GM19328 (cell line): ENCODE measurements around the gene URI1.
"Not testable (repeated sequence)": the region's sequence is repeated elsewhere in the genome, so short reads cannot be mapped to it uniquely, and the experiment has no call there.

ENCODE experiments used
- ATAC-seq: cut with Tn5 transposase; IDR thresholded peaks from one replicate; pipeline ENCODE4 v1.9.1; 2021; ENCODE audit warnings: mild to moderate bottlenecking, moderate library complexity; ENCODE audit not compliant: unreplicated experiment

URI1 gene

GRCh38 chr19:29941828-29942403 lies at the start of gene URI1:
TSS of gene URI1 (plus strand) at chr19:29942239. CDS start at chr19:29942548, 309 bp downstream.
- peak; percentile 82 for ATAC-seq

GRCh38 chr19:29893606-29894284 lies 48.3 kb upstream of the URI1 start:
- no peak for ATAC-seq

GRCh38 chr19:29896802-29897201 lies 45.2 kb upstream of the URI1 start:
- ATAC-seq: no peak

GRCh38 chr19:29897466-29897865 lies 44.6 kb upstream of the URI1 start:
- ATAC-seq: no peak

- ATAC-seq: no peak
Measured at GRCh38 chr19:29904017-29904416, 38.0 kb upstream of the URI1 start.

- no peak for ATAC-seq
Measured at GRCh38 chr19:29908963-29909944, 32.8 kb upstream of the URI1 start.

GRCh38 chr19:29914933-29915332 lies 27.1 kb upstream of the URI1 start:
- no peak for ATAC-seq

GRCh38 chr19:29915832-29916231 lies 26.2 kb upstream of the URI1 start:
- ATAC-seq: not testable (repeated sequence)

- no peak for ATAC-seq
Measured at GRCh38 chr19:29917911-29918310, 24.1 kb upstream of the URI1 start.

GRCh38 chr19:29918891-29919290 lies 23.1 kb upstream of the URI1 start:
- no peak for ATAC-seq

GRCh38 chr19:29922972-29923371 lies 19.1 kb upstream of the URI1 start:
- ATAC-seq: no peak

GRCh38 chr19:29923653-29924052 lies 18.4 kb upstream of the URI1 start:
- no peak for ATAC-seq

- no peak for ATAC-seq
Measured at GRCh38 chr19:29926031-29926430, 16.0 kb upstream of the URI1 start.

GRCh38 chr19:29926801-29927200 lies 15.2 kb upstream of the URI1 start:
- no peak for ATAC-seq

- ATAC-seq: no peak
Measured at GRCh38 chr19:29927944-29928625, 14.0 kb upstream of the URI1 start.

- peak; percentile 66 for ATAC-seq
Measured at GRCh38 chr19:29928831-29929230, 13.2 kb upstream of the URI1 start.

GRCh38 chr19:29934257-29934656 lies 7.8 kb upstream of the URI1 start:
- ATAC-seq: no peak

- ATAC-seq: no peak
Measured at GRCh38 chr19:29934781-29935180, 7.3 kb upstream of the URI1 start.

- no peak for ATAC-seq
Measured at GRCh38 chr19:29936409-29936808, 5.6 kb upstream of the URI1 start.

GRCh38 chr19:29939628-29940027 lies 2.4 kb upstream of the URI1 start:
- ATAC-seq: no peak

GRCh38 chr19:29940971-29941585 lies 961 bp upstream of the URI1 start:
- ATAC-seq: no peak
